Measurements from ENCODE around the gene ANTXR1.

Gene ANTXR1

DNA sequence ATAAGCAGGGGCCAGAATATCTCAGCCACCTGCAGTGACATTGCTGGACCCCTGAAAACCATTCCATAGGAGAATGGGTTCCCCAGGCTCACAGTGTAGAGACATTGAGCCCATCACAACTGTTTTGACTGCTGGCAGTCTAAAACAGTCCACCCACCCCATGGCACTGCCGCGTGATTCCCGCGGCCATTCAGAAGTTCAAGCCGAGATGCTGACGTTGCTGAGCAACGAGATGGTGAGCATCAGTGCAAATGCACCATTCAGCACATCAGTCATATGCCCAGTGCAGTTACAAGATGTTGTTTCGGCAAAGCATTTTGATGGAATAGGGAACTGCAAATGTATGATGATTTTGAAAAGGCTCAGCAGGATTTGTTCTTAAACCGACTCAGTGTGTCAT is 234.6 kb downstream of the ANTXR1 start:
- TF ChIP-seq, protein P1, sequence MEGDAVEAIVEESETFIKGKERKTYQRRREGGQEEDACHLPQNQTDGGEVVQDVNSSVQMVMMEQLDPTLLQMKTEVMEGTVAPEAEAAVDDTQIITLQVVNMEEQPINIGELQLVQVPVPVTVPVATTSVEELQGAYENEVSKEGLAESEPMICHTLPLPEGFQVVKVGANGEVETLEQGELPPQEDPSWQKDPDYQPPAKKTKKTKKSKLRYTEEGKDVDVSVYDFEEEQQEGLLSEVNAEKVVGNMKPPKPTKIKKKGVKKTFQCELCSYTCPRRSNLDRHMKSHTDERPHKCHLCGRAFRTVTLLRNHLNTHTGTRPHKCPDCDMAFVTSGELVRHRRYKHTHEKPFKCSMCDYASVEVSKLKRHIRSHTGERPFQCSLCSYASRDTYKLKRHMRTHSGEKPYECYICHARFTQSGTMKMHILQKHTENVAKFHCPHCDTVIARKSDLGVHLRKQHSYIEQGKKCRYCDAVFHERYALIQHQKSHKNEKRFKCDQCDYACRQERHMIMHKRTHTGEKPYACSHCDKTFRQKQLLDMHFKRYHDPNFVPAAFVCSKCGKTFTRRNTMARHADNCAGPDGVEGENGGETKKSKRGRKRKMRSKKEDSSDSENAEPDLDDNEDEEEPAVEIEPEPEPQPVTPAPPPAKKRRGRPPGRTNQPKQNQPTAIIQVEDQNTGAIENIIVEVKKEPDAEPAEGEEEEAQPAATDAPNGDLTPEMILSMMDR (IDR thresholded peaks at IDR 0.05; ENCODE audit: low read depth, low read length, missing control alignments): no peak
- in situ Hi-C loops (cut with HindIII; ENCODE audit: low sequenced_read_pairs): no loop called here
- no peak overlapping the region for H3K4me3 ChIP-seq (ENCODE audit: low read depth, low read length)
- no peak for DNase-seq (ENCODE audit: low read depth)

DNA sequence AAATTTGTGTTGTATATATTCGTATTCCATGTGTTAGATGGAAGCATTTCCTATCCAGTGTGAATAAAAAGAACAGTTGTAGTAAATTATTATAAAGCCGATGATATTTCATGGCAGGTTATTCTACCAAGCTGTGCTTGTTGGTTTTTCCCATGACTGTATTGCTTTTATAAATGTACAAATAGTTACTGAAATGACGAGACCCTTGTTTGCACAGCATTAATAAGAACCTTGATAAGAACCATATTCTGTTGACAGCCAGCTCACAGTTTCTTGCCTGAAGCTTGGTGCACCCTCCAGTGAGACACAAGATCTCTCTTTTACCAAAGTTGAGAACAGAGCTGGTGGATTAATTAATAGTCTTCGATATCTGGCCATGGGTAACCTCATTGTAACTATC is 235.3 kb downstream of the ANTXR1 start:
- DNase-seq (ENCODE audit: low read depth): no peak
- H3K4me3 ChIP-seq (ENCODE audit: low read depth, low read length): no peak overlapping the region
- in situ Hi-C loops (cut with HindIII; ENCODE audit: low sequenced_read_pairs): no loop called here
- TF ChIP-seq, protein P1 (IDR thresholded peaks at IDR 0.05; ENCODE audit: low read depth, low read length, missing control alignments): no peak

DNA sequence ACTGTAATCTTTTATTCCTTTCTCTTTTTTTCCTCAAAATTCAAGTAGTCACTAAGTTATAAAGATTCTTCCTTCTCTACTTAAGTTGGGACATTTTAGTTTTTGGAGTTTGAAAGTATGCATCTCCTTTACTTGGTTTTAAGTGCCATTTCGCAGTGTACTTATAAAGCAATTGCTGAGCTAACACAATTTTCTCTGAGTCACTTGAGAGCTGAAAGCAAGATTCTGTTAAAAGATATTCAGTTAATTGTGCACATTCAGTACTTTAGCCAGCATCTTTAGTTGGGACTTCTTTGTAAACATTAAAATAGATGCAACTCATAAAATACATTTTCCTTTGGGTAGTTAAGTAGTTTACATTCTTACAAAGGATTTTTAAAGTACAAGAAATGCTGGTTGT is 238.0 kb downstream of the ANTXR1 start:
- no peak overlapping the region for H3K4me3 ChIP-seq (ENCODE audit: low read depth, low read length)
- in situ Hi-C loops (cut with HindIII; ENCODE audit: low sequenced_read_pairs): no loop called here
- TF ChIP-seq, protein P1 (IDR thresholded peaks at IDR 0.05; ENCODE audit: low read depth, low read length, missing control alignments): no peak
- no peak for DNase-seq (ENCODE audit: low read depth)

DNA sequence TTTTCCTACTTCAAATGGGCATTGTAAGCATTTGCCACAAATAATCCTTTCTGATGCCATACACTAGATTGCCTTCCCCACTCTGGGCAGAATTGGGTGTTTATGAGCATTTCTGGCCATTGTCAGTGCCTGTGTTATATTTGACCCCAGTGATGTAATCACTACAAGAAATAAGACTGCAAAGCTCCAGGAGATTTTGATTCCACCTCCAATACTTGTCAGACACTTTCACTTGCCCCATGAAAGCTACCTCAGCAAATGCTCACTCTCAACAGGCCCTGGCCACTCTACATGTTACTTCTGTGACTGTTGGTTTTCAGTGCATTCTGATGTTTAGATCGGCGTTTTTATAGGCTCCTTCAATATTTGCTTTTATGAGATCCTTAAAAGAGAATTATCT is 239.0 kb downstream of the ANTXR1 start:
- no peak overlapping the region for H3K4me3 ChIP-seq (ENCODE audit: low read depth, low read length)
- no peak for DNase-seq (ENCODE audit: low read depth)
- in situ Hi-C loops (cut with HindIII; ENCODE audit: low sequenced_read_pairs): no loop called here
- TF ChIP-seq, protein P1 (IDR thresholded peaks at IDR 0.05; ENCODE audit: low read depth, low read length, missing control alignments): no peak

DNA sequence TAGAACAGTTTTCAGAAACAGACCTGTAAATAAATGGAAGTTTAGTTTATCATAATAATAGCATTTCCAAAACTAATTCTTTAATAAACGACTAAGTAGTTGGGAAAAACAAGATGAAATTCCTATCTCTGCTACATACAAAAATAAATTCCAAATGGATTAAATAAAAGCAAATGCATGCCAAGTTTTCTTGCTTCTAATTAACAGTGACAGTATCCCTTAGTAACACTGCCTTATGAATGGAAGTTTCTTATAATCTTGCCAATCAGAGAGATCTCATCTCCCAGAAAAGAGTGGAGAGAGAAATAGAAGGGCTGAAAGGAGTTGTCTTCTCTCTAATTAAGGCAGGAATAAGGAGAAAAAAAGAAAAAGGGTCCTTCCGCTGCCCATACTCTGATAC is 240.1 kb downstream of the ANTXR1 start:
- DNase-seq (ENCODE audit: low read depth): no peak
- TF ChIP-seq, protein P1 (IDR thresholded peaks at IDR 0.05; ENCODE audit: low read depth, low read length, missing control alignments): no peak
- in situ Hi-C loops (cut with HindIII; ENCODE audit: low sequenced_read_pairs): no loop called here
- H3K4me3 ChIP-seq (ENCODE audit: low read depth, low read length): no peak overlapping the region

DNA sequence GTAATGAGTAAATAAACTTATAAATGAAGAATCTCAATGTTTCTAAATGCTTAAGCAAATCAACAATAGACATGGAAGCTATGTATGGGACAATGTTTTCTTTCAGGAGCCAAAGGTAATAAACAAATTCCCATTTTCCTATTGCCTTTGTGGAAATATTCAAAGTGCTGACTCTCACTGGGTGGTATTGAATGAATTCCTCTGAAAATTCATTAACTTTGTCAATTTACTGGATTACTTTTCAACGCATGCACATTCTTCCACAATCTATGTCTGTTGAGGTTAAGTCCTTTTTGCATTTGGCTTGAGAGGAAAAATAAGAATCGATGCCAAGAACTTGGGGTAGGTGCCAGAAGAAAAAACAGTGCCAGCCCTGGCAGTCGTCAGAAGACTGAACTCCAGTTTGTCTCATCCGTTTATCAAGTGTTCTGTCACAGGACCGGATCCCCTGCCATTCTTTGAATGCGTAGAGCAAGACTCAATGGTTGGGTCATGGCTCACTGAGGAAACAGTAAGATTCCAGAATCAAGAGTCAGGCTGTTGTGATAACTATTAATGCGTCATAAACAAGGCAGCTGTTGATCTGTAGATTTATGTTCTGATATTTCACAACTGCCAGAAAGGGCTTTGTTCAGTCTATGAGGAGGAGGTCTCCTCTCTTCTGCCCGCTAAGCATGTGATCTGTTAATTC is 240.8 kb downstream of the ANTXR1 start:
- DNase-seq (ENCODE audit: low read depth): peak; percentile 78
- TF ChIP-seq, protein P1 (IDR thresholded peaks at IDR 0.05; ENCODE audit: low read depth, low read length, missing control alignments): no peak
- in situ Hi-C loops (cut with HindIII; ENCODE audit: low sequenced_read_pairs): no loop called here
- no peak overlapping the region for H3K4me3 ChIP-seq (ENCODE audit: low read depth, low read length)
